GM19324 (cell line): ENCODE data around the gene ZNF414.
A peak's percentile ranks its signal among the peaks of the same experiment; 100 is the strongest.
"Not testable (repeated sequence)": the region's sequence is repeated elsewhere in the genome, so short reads cannot be mapped to it uniquely, and the experiment has no call there.

Source experiments
- ATAC-seq: cut with Tn5 transposase; IDR thresholded peaks from one replicate; pipeline ENCODE4 v1.9.1; 2021; ENCODE audit warnings: mild to moderate bottlenecking, moderate library complexity; ENCODE audit not compliant: unreplicated experiment, low FRiP score

Gene ZNF414

DNA sequence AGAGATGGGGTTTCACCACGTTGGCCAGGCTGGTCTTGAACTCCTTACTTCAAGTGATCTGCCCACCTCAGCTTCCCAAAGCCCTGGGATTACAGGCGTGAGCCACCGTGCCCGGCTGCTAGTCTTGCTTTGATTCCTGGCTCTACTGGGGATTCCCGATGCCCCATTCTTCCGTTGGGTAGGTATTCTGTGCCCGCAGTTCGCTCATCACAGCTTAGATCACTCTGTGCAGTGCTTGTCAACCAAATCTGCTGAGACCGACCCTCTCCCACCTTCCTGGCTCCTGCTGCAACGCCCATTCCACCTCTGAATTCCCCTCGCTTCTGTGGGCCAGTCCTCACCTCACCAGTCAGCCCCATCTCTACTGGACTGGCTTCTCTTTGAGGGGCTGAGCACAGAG lies 4.6 kb upstream of the ZNF414 start:
- ATAC-seq = no peak

GRCh38 chr19:8517551-8518442 lies 3.8 kb upstream of the ZNF414 start:
- ATAC-seq = no peak

DNA sequence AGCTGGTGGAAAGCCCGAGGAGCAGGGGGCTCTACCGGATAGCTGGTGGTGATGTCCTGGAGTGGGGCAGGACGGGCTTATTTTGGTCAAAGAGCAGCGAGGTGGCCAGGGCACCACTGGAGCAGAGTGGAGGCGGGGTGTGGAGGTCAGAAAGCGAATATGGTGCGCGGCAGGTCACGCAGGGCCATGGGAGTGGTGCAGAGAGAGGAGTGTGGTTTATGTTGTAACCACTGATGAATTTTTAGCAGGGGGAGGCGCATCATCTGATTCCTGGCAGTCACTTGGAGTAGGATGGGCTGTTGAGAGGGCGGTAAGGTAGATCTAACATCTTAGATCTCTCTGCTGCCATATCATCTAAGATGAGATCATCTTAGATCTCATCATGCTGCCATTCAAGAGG lies 1.4 kb upstream of the ZNF414 start:
- no peak for ATAC-seq

GRCh38 chr19:8514505-8515009 lies 590 bp upstream of the ZNF414 start:
- not testable (repeated sequence) for ATAC-seq

DNA sequence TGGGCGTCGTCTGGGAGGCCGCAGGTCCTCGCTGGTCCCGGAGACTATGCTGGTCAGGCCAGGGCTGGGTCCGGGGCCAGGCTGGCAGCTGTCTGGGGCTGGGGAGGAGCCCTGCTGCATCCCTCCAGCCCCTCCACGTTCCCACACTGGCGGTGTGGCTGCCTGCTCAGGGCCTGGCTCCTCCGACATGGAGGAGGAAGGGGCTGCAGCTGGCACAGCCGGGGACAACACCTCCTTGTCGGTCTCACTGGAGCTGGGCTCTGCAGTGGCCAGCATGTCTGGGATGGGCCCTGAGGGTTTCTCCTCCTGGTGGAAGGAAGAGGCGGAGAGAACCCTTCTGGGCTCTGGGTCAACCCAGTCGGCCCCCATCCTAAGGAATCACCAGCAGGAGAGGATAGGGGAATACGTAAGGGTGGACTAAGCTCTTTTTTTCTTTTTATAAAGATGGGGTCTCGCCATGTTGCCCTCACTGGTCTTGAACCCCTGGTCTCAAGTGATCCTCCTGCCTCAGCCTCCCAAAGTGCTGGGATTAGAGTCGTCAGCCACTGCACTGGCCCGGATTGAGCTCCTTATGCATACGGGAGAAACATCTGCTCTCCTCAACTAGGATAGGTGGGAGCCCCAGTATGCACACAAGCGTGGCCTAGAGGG lies 806 bp downstream of the ZNF414 start:
- no peak for ATAC-seq

DNA sequence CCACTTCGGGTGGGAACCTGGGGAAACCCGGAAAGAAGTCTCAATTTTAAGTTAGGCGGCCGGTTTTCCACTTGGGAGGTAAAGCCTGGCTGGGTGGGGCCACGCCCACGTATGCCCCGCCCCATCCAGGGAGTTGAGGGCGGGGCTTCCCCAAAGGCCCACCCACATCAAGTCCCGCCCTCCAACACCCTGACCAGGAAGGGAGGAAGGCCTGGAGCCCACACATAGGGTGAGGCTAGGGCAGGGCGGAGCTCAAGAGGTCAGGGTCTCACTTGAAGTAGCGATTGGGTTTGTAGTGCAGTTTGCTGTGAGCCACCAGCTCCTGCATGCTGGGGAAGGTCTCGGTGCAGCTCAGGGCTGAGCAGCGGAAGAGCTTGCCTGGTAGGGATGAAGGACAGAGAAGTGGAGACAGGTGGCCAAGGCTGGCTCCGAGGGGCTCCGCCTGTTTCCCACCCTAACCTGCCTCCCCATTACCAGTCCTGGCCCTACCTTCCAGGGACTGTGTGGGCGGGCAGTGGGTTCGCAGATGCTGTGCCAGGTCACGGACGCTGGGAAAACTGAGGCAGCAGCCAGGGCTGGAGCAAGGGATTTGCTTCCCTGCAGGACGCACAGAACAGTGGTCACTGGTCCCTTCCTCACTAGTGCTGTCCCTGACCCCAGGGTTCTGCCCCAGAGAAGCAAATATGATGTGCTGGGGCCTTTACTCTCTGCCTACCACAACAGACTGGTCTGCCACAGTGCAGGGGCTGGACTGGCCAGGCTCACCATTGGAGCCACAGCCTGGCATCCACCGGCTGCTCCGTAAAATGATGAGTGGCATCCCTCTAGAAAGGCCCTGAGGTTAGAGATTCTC lies 1.6 kb downstream of the ZNF414 start:
- no peak for ATAC-seq

GRCh38 chr19:8511573-8512101 lies 2.3 kb downstream of the ZNF414 start:
- no peak for ATAC-seq

- ATAC-seq = no peak
These were observed 3.3 kb downstream of the ZNF414 start for GRCh38 chr19:8510589-8511115.

DNA sequence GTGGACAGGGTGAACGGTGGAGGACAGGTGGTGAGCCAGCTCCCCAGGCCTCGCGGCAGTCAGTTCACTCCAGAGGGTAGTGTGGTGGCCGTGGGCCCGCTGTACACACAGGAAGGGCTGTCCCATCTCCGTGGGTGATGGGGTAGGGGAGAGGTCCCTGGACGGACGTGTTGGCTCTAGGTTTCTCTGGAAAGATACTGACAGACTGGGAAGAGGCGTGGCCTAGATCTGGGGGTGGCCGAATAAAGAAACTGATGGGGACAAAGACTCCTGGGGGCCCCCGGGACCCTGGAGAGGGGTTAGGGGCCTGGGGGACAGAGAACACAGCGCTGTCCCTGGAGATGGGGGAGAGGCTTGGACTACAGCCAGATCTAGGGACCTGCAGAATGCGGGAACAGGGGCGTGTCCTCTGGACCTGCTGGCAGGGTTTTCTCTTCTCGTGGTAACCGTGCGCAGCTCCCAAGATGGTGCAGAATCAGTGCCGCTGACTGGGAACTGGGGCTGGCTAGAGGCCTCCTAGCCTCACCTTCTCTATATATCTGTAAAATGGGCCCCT lies 7.5 kb downstream of the ZNF414 start:
- ATAC-seq = no peak

DNA sequence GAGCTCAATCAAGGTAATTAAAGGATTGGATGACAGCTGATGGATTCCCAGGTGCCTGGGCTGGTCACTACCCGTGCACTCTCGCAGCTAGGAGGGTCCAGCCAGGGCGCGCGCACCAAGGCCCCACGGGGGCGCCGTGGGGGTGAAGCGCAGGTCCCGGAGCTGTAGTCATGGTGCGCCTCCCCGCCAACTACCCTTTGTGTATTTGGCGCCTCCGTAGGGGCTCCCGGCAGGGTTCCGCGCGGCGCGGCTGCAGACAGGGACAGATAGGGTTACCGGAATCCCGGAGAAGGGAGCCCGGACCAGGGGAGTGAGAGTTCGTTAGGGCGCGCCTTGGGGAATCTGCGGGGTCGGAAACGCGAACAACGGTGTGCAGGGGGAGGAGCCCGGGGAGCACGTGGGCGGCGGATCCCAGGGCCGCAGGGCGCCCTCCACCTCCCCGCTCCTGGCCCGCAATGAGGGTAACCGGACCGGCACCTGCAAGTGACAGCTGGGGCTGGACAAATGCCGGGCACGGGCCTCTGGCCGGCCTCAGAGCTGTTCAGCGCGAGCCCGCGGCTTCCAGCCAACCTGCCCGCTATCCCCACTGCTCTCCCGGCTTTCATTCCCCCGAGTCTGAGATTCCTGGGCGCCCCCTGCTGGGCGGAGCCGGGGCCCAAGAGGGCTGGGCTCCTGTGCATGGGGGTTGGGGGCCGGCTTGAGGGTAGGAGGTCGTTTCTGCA lies 8.1 kb downstream of the ZNF414 start:
- ATAC-seq = peak; percentile 53

DNA sequence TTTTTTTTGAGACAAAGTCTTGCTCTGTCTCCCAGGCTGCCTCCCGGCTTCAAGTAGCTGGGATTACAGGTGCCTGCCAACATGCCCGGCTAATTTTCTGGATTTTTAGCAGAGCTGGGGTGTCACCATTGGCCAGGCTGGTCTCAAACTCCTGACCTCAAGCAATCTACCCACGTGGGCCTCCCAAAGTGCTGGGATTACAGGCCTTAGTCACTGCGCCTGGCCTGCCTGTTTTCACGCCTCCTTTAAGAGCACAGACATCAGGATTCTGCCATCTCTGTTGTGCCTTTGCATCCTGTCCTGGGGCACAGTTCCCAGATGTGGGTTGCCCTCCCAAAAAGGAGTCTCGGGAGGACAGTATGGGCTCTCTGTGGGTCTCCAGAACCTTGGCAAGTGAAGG lies 9.0 kb downstream of the ZNF414 start:
- ATAC-seq = no peak

GRCh38 chr19:8504171-8504570 lies 9.8 kb downstream of the ZNF414 start:
- ATAC-seq = no peak

GRCh38 chr19:8503510-8503909 lies 10.5 kb downstream of the ZNF414 start:
- ATAC-seq = no peak

- no peak for ATAC-seq
These were observed 12.0 kb downstream of the ZNF414 start for GRCh38 chr19:8501981-8502380.

DNA sequence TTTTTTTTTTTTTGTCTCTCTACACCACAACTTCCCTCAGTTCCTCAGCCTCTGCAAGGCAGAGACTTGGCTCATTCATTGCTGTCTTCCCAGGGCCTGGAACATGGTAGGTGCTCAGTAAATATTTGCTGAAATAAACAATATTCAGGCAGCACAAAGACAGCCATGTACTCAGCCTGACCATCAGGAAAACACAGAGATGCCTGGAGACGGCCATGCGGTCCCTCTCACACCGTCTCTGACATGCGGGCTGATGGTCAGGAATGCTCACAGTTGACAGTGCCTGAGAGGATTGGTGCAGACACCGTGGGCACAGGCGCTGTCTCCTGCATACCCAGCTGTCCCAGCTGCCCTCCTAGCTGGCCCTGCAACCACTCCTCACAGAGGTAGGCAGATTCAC lies 12.5 kb downstream of the ZNF414 start:
- no peak for ATAC-seq

GRCh38 chr19:8500158-8500557 lies 13.8 kb downstream of the ZNF414 start:
- ATAC-seq = no peak

GRCh38 chr19:8499048-8499833 lies 14.7 kb downstream of the ZNF414 start:
- no peak for ATAC-seq

DNA sequence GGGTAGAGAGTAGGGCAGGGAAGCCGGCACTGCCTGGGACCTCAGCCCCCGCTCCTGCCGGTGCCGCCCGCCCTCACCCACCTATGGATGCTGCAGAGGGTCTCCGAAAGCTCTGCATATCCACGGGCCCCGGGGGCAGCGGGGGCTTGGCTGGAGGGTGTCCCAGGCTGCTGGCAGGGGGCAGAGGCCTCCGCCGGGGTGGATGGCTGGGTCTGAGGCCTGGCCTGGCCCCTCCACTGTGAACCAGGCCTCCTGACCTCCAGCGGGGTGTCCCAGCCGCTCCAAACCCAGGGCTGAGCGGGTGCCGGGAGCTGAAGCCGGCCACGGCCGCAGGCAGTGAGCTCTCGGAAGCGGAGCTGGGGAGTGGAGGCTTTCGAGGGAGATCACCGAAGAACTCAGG lies 15.7 kb downstream of the ZNF414 start:
- ATAC-seq = no peak

DNA sequence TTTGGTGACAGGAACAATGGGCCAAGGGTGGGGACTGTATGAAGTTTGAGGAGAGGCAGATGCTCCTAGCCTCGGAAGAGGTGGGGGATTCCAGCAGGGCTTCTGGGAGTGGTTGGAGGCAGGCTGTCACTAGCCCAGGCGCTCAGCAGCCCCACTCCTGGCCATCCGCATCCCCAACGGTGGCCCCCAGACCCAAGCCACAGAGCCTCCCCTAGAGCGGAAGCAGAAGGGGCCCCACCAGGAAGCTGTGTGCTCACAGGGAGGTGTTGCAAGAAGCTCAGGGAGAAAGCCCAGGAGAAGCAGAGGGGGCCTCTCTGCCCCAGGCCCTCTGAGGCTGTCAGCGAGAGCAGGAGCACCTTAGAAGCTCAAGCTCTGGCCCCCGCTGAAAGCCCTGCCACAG lies 19.8 kb downstream of the ZNF414 start:
- ATAC-seq = no peak
